Chondrocyte (in vitro differentiated cells): ENCODE results near the gene UBE2L6. TPM values are rescaled to one million over a fixed set of nuclear protein-coding genes. Genes with fewer than 3 reads are reported as not detected.

Experiments
- DNase-seq: peaks from one replicate; pipeline ENCODE4 v3.0.0; 2021; ENCODE audit warnings: mixed read lengths, low spot score
- H3K27ac Mint-ChIP-seq: one replicate; pipeline ENCODE4 v1.8.0; 2021; ENCODE audit warnings: mild to moderate bottlenecking, moderate library complexity, mixed read lengths; ENCODE audit not compliant: unreplicated experiment
- H3K27me3 Mint-ChIP-seq: 2 replicates; pipeline ENCODE4 v1.8.0; 2021; ENCODE audit warnings: low read depth, mixed read lengths
- H3K36me3 Mint-ChIP-seq: 2 replicates; pipeline ENCODE4 v1.8.0; 2021; ENCODE audit warnings: low read depth, mixed read lengths
- H3K4me1 Mint-ChIP-seq: 2 replicates; pipeline ENCODE4 v1.8.0; 2021; ENCODE audit warnings: low read depth, mild to moderate bottlenecking, mixed read lengths
- H3K4me3 Mint-ChIP-seq: one replicate; pipeline ENCODE4 v1.8.0; 2021; ENCODE audit warnings: mild to moderate bottlenecking, moderate library complexity, mixed read lengths; ENCODE audit not compliant: unreplicated experiment
- H3K9me3 Mint-ChIP-seq: 2 replicates; pipeline ENCODE4 v1.8.0; 2021; ENCODE audit warnings: low read depth, mixed read lengths
- total RNA-seq: library from RNA; stranded (reverse); gene quantifications from 3 replicates; pipeline ENCODE4 v1.2.1, GENCODE V29; 2021
- TF ChIP-seq, protein P1 (sequence below): fragments of 200-600 bp; sonication (generic); IDR thresholded peaks from 2 replicates; pipeline ENCODE4 v1.5.0; 2021; ENCODE audit warnings: antibody characterized with exemption, mild to moderate bottlenecking, moderate library complexity

UBE2L6 gene
- total RNA-seq, 1 donor from 2014 or later, result 8.8 TPM

DNA sequence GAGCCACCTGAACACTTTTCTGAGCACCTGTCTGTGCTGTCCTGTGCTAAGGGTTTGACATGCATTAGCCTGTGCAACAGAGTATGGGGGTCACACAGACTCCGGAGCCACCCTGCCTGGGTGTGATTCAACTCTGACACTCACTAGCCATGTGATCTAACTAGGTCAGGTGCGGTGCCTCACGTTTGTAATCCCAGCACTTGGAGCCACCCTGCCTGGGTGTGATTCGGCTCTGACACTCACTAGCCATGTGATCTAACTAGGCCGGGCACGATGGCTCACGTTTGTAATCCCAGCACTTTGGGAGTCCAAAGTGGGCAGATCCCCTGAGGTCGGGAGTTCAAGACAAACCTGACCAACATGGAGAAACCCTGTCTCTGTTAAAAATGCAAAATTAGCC, 11.4 kb downstream of the UBE2L6 start:
- H3K27me3 Mint-ChIP-seq, result no peaks in the 10 kb centered on the region
- H3K36me3 Mint-ChIP-seq, result peaks cover 6% of the 10 kb centered on the region
- H3K27ac Mint-ChIP-seq, result no peak overlapping the region
- H3K4me1 Mint-ChIP-seq, result no peaks in the 10 kb centered on the region
- TF ChIP-seq, protein P1, sequence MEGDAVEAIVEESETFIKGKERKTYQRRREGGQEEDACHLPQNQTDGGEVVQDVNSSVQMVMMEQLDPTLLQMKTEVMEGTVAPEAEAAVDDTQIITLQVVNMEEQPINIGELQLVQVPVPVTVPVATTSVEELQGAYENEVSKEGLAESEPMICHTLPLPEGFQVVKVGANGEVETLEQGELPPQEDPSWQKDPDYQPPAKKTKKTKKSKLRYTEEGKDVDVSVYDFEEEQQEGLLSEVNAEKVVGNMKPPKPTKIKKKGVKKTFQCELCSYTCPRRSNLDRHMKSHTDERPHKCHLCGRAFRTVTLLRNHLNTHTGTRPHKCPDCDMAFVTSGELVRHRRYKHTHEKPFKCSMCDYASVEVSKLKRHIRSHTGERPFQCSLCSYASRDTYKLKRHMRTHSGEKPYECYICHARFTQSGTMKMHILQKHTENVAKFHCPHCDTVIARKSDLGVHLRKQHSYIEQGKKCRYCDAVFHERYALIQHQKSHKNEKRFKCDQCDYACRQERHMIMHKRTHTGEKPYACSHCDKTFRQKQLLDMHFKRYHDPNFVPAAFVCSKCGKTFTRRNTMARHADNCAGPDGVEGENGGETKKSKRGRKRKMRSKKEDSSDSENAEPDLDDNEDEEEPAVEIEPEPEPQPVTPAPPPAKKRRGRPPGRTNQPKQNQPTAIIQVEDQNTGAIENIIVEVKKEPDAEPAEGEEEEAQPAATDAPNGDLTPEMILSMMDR, result no peak
- H3K4me3 Mint-ChIP-seq, result no peak overlapping the region
- no peaks in the 10 kb centered on the region for H3K9me3 Mint-ChIP-seq
- DNase-seq, result no peak

- no peak overlapping the region for H3K4me3 Mint-ChIP-seq
- DNase-seq, result no peak
- no peak overlapping the region for H3K27ac Mint-ChIP-seq
- TF ChIP-seq, protein P1, result no peak
- peaks cover 6% of the 10 kb centered on the region for H3K36me3 Mint-ChIP-seq
- no peaks in the 10 kb centered on the region for H3K9me3 Mint-ChIP-seq
- no peaks in the 10 kb centered on the region for H3K27me3 Mint-ChIP-seq
- no peaks in the 10 kb centered on the region for H3K4me1 Mint-ChIP-seq
These were observed 12.1 kb downstream of the UBE2L6 start for GRCh38 chr11:57555393-57555792.

GRCh38 chr11:57552479-57552878, 15.0 kb downstream of the UBE2L6 start:
- H3K36me3 Mint-ChIP-seq, result peaks cover 6% of the 10 kb centered on the region

DNA sequence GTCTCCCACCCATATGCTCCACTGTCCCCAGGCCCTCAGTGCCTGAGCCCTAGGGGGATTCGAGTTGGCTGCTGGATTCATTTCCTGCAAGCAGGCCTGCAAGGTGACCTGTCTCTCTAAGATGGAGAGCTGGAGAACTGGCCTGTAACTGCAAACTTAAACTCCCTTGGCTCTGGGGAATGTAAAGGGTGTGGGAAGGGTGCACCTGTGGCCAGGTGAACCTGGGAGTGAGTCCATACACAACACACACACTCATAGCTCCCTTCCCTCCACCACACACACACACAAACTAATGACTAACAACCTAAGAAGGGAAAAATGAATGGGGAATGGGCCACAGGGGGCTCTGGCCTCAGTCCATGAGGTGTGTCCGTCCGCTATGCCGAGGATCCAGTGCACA, 15.5 kb downstream of the UBE2L6 start:
- no peak for DNase-seq
- H3K4me3 Mint-ChIP-seq, result no peak overlapping the region
- H3K4me1 Mint-ChIP-seq, result no peaks in the 10 kb centered on the region
- TF ChIP-seq, protein P1, result no peak
- H3K36me3 Mint-ChIP-seq, result peaks cover 6% of the 10 kb centered on the region
- H3K27ac Mint-ChIP-seq, result no peak overlapping the region
- no peaks in the 10 kb centered on the region for H3K27me3 Mint-ChIP-seq
- no peaks in the 10 kb centered on the region for H3K9me3 Mint-ChIP-seq

More at GRCh38 chr11:57552479-57552878, 15.0 kb downstream of the UBE2L6 start:
- TF ChIP-seq, protein P1, result no peak
- Mint-ChIP-seq H3K4me1 (no peaks in the 10 kb centered on the region), H3K4me3 (no peak overlapping the region), H3K27me3 (no peaks in the 10 kb centered on the region), H3K27ac (no peak overlapping the region), H3K9me3 (no peaks in the 10 kb centered on the region)
- no peak for DNase-seq

DNA sequence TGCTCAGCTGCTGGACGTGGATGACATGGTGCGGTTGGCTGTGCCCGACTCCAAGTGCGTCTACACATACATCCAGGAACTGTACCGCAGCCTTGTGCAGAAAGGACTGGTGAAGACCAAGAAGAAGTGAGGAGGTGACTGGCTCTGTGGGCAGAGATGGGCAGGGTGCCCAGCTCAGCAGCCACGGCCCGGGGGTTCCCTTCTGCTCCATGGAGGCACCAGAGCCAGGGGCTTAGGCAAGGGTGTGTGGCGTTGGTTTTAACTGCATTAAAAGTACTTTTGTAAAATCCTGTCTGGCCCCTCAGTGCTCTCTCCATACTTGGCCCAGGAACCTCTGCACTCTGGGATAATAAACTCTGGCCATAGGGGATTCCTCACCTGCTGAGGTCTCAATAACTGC, 17.5 kb downstream of the UBE2L6 start:
- TF ChIP-seq, protein P1, result no peak
- no peak for DNase-seq
- Mint-ChIP-seq H3K9me3 (no peaks in the 10 kb centered on the region), H3K27me3 (no peaks in the 10 kb centered on the region), H3K27ac (no peak overlapping the region), H3K4me1 (no peaks in the 10 kb centered on the region), H3K4me3 (no peak overlapping the region), H3K36me3 (peaks cover 4% of the 10 kb centered on the region)
